Muscle of leg (tissue), 11 donors: ENCODE measurements around the gene ZNF747. TPM values are rescaled to one million over a fixed set of nuclear protein-coding genes. Genes with fewer than 3 reads are reported as not detected.
"Not testable (repeated sequence)": the region's sequence is repeated elsewhere in the genome, so short reads cannot be mapped to it uniquely, and the experiment has no call there.

Experiments
- DNase-seq: peaks from one replicate; pipeline ENCODE4 v3.0.0; 2013
- H3K27ac ChIP-seq: one replicate; pipeline ENCODE4 v1.5.1; 2013; ENCODE audit warnings: mild to moderate bottlenecking, low read length, control low read depth
- H3K27me3 ChIP-seq: one replicate; pipeline ENCODE4 v1.6.1; 2013; ENCODE audit warnings: low read length; ENCODE audit not compliant: control insufficient read depth, insufficient read depth
- H3K36me3 ChIP-seq: one replicate; pipeline ENCODE4 v1.6.1; 2013; ENCODE audit warnings: low read length; ENCODE audit not compliant: control insufficient read depth, insufficient read depth
- H3K4me1 ChIP-seq: one replicate; pipeline ENCODE4 v1.6.1; 2013; ENCODE audit warnings: low read length; ENCODE audit not compliant: control insufficient read depth, insufficient read depth
- H3K4me3 ChIP-seq: one replicate; pipeline ENCODE4 v1.5.1; 2013; ENCODE audit warnings: low read length, control low read depth
- H3K9me3 ChIP-seq: replicated peaks from 2 replicates; pipeline ENCODE4 v1.6.1; 2013; ENCODE audit warnings: low read depth, low read length; ENCODE audit not compliant: control insufficient read depth
- WGBS: methylation state at CpG from one replicate; pipeline ENCODE4 v1.1.5; 2013; ENCODE audit warnings: missing lambda C conversion rate; ENCODE audit not compliant: insufficient coverage; 5-methylcytosine and 5-hydroxymethylcytosine counted together
- polyA plus RNA-seq, 8 donors: library from polyadenylated mRNA; unstranded; fragments of 120-200 nt; gene quantifications; one replicate each; pipeline versions ENCODE4 v1.2.1 to v1.2.3, GENCODE V29; 2013; ENCODE audit warnings: inconsistent platforms in 1 of 8, low replicate concordance in 1 of 8; ENCODE audit not compliant: insufficient read length in 8 of 8, insufficient read depth in 1 of 8
- total RNA-seq: library from RNA; stranded (reverse); fragments of 120-200 nt; gene quantifications from one replicate; pipeline ENCODE4 v1.2.4, GENCODE V29; 2013

Gene ZNF747
- total and polyA plus RNA-seq, 9 donors = 5.9 to 8.2 (median 7.2) TPM

DNA sequence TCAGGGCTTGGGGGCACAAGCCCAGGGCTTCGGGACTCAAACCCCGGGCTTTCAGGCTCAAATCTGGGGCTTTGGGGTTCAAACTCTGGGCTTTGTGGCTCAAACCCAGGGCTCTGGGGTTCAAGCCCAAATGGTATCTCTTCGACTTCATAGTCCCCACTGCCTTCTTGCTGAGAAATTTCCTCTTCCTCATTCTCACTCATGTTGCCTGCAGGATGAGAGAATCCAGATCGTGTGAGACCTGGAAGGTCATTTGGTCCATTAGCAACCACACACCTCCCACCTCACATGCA, 8.9 kb downstream of the ZNF747 start:
- peak overlapping the region; percentile 64 for H3K27ac ChIP-seq
- 63% methylated on average over 4 of the region's 4 CpGs for WGBS
- no peaks in the 10 kb centered on the region for H3K27me3 ChIP-seq
- peaks cover 20% of the 10 kb centered on the region for H3K36me3 ChIP-seq
- peaks cover 33% of the 10 kb centered on the region for H3K4me1 ChIP-seq
- DNase-seq = no peak
- H3K9me3 ChIP-seq = no peaks in the 10 kb centered on the region
- peak overlapping the region; percentile 92 for H3K4me3 ChIP-seq

- no peak for DNase-seq
- Histone ChIP-seq H3K4me3 (no peak overlapping the region), H3K27ac (no peak overlapping the region), H3K4me1 (peaks cover 33% of the 10 kb centered on the region), H3K9me3 (no peaks in the 10 kb centered on the region), H3K27me3 (no peaks in the 10 kb centered on the region), H3K36me3 (peaks cover 15% of the 10 kb centered on the region)
- WGBS = 95% methylated on average over 55 of the region's 60 CpGs
Observed at GRCh38 chr16:30524575-30525568, 9.8 kb downstream of the ZNF747 start.

GRCh38 chr16:30523768-30524574, 10.7 kb downstream of the ZNF747 start:
- H3K27me3 ChIP-seq = no peaks in the 10 kb centered on the region
- 68% methylated on average over 15 of the region's 26 CpGs for WGBS
- no peak overlapping the region for H3K27ac ChIP-seq
- H3K9me3 ChIP-seq = no peaks in the 10 kb centered on the region
- peaks cover 15% of the 10 kb centered on the region for H3K36me3 ChIP-seq
- peaks cover 30% of the 10 kb centered on the region for H3K4me1 ChIP-seq
- no peak overlapping the region for H3K4me3 ChIP-seq
- no peak for DNase-seq

- WGBS = 92% methylated on average over 5 of the region's 12 CpGs
Observed at GRCh38 chr16:30522702-30523463, 11.8 kb downstream of the ZNF747 start.

GRCh38 chr16:30521873-30522641, 12.6 kb downstream of the ZNF747 start:
- H3K36me3 ChIP-seq = peaks cover 15% of the 10 kb centered on the region
- 47% methylated on average over 8 of the region's 11 CpGs for WGBS
- DNase-seq = no peak

More at GRCh38 chr16:30522702-30523463, 11.8 kb downstream of the ZNF747 start:
- H3K9me3 ChIP-seq, DNase-seq, H3K27me3 ChIP-seq, H3K4me3 ChIP-seq, H3K27ac ChIP-seq: not testable (repeated sequence)
- Histone ChIP-seq H3K4me1 (peaks cover 26% of the 10 kb centered on the region), H3K36me3 (peaks cover 15% of the 10 kb centered on the region)

GRCh38 chr16:30521476-30521872, 13.2 kb downstream of the ZNF747 start:
- 95% methylated on average over 7 of the region's 7 CpGs for WGBS
- Histone ChIP-seq H3K27ac (no peak overlapping the region), H3K9me3 (no peaks in the 10 kb centered on the region), H3K27me3 (no peaks in the 10 kb centered on the region), H3K36me3 (peaks cover 15% of the 10 kb centered on the region), H3K4me3 (no peak overlapping the region), H3K4me1 (peaks cover 20% of the 10 kb centered on the region)
- DNase-seq = no peak

More at GRCh38 chr16:30521873-30522641, 12.6 kb downstream of the ZNF747 start:
- Histone ChIP-seq H3K27ac (no peak overlapping the region), H3K9me3 (no peaks in the 10 kb centered on the region), H3K4me1 (peaks cover 20% of the 10 kb centered on the region), H3K27me3 (no peaks in the 10 kb centered on the region), H3K4me3 (no peak overlapping the region)

DNA sequence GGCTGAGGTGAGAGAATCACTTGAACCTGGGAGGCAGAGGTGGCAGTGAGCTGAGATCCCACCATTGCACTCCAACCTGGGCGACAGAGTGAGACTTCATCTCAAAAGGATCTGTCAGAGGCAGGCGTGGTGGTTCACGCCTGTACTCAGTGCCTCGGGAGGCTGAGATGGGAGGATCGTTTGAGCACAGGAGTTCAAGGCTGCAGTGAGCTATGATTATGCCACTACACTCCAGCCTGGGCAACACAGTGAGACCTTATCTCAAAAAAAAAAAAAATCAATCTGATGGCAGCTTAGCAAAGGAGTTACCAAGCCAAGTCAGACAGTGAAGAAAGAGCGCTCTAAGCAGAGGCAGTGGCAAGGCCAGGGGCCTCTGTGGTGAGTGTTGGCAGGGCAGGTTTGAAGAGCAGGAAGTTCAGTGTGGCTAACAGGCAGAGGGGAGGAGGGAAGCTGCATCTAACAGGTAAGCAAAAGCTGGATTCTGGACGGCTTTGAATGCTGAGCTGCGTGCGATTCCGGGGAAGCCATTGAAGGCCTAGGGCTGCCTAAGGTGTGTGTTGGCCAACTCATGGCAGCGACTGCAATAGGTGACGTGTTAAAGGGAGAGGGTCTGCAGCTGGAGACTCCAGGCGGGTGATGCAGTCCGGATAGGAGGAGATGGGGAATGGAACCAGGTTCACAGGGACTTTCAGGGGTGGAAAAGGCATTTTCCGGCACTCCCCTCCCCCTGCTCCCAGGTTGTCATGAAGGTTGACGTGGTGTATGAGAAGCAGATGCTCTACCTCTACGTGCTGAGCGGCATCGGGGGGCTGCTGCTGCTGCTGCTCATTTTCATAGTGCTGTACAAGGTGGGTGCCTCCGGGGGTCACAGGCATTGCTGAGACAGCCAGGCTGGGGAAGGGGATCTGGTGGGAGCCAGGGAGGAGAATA, 15.3 kb downstream of the ZNF747 start:
- Histone ChIP-seq H3K36me3 (peaks cover 4% of the 10 kb centered on the region), H3K27ac (no peak overlapping the region)

DNA sequence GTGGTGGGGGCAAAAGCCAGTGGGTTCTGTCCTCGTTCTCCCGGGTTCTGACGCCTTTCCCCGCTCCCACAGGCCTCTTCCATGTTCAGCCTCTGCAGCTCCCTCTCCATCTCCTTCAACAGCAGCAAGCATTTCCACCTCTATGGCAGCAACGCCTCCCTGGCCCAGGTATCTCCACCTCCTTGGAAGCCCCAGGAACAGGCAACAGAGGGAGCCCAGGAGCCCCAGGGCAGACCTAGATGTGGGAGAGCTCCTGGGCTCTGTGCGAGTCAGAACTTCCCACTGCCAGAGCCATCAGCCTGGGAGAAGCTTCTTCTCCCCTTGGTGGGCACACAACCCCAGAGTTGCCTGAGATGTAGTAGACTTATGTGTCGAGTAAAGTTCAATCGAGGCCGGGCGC, 16.1 kb downstream of the ZNF747 start:
- no peak overlapping the region for H3K27ac ChIP-seq
- H3K4me1 ChIP-seq = peaks cover 5% of the 10 kb centered on the region
- no peak overlapping the region for H3K4me3 ChIP-seq
- WGBS = 33% methylated on average over 1 of the region's 10 CpGs
- H3K36me3 ChIP-seq = no peaks in the 10 kb centered on the region
- no peak for DNase-seq
- H3K27me3 ChIP-seq = no peaks in the 10 kb centered on the region
- no peaks in the 10 kb centered on the region for H3K9me3 ChIP-seq

More for the DNA sequence above, 15.3 kb downstream of the ZNF747 start:
- peaks cover 10% of the 10 kb centered on the region for H3K4me1 ChIP-seq
- no peaks in the 10 kb centered on the region for H3K27me3 ChIP-seq
- no peak for DNase-seq
- H3K9me3 ChIP-seq = no peaks in the 10 kb centered on the region
- H3K4me3 ChIP-seq = no peak overlapping the region
- WGBS = 71% methylated on average over 17 of the region's 20 CpGs
